Uterus (tissue), 2 donors: ENCODE measurements around the gene RNF19B.

Source experiments
- CTCF ChIP-seq, 4 experiments: fragments of 200-600 bp in 2 of 4; fragments of 450-650 bp in 2 of 4; sonication (generic) in 2 of 4; IDR thresholded peaks; one replicate each; pipeline ENCODE4 v1.5.1; 2016 to 2019; ENCODE audit warnings: antibody characterized with exemption in 4 of 4, mild to moderate bottlenecking in 2 of 4, moderate library complexity in 1 of 4
- POLR2A ChIP-seq, 2 donors: fragments of 450-650 bp; IDR thresholded peaks; one replicate each; pipeline ENCODE4 v1.6.1; 2016; ENCODE audit warnings: antibody characterized with exemption in 2 of 2, mild to moderate bottlenecking in 1 of 2, moderate library complexity in 1 of 2

DNA sequence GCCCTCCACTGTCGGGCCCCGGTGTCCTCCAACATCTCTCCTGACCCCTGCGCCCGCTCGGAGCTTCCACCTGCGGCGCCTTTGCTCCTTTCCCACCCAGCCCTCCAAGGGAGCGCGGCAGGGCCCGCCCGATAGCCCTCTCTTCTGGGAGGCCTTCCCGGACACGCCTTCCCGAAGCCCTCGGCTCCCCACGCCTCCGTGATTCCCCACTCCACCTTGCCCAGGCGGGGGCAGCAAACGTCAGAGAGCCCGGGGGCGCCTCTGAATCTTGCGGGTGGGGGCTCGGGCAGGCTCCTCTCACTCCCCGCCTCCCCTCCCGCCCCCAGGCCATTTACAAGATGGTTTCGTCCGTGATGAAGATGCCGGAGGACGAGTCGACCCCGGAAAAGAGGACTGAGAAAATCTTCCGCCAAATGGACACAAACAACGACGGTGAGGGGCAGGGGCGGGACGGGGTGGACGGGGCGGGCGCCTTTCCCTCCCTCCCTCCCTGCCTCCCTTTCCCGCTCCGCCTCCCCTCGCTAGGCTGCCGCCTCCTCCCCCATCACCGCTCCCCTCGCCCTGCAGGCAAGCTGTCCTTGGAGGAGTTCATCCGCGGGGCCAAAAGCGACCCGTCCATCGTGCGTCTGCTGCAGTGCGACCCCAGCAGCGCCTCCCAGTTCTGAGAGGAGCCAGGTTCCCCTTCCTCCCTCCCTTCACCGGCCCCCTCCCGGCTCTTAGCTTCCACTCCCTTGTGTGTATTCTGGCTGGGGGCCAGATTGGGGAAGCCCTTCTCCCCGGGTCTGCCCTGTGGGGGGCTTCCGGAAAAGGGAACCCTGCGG is 71.2 kb downstream of the RNF19B start:
- TF ChIP-seq CTCF (IDR thresholded peaks at IDR 0.05) (peak in 1 of 4 experiments; percentile 9), POLR2A (IDR thresholded peaks at IDR 0.05) (no peak)
